ENCODE measurements around the gene ZNF282.
A peak's percentile ranks its signal among the peaks of the same experiment; 100 is the strongest.

The ZNF282 gene

GRCh38 chr7:149191851-149192250, 3.5 kb upstream of the ZNF282 start:
- no peaks in the 10 kb centered on the region for H3K36me3 ChIP-seq (ENCODE audit: control insufficient read depth in 2 of 2, insufficient read depth in 2 of 2, low read length in 2 of 2)
- peaks cover 17 to 19% of the 10 kb centered on the region in 2 donors for H3K4me1 ChIP-seq (ENCODE audit: control insufficient read depth in 2 of 2, insufficient read depth in 2 of 2, low read length in 2 of 2)
- H3K27ac ChIP-seq (ENCODE audit: low read depth in 2 of 2, low read length in 2 of 2): peak overlapping the region; percentile 44 to 72
- no peaks in the 10 kb centered on the region for H3K27me3 ChIP-seq (ENCODE audit: control insufficient read depth in 2 of 2, insufficient read depth in 2 of 2, low read length in 2 of 2)
- H3K9me3 ChIP-seq (ENCODE audit: control insufficient read depth in 2 of 2, low read length in 2 of 2): no peaks in the 10 kb centered on the region
- H3K9ac ChIP-seq (ENCODE audit: low read depth in 1 of 2, low read length in 2 of 2): no peak overlapping the region
- peak overlapping the region; percentile 28 to 34 for H3K4me3 ChIP-seq (ENCODE audit: low read length in 2 of 2)

- Histone ChIP-seq H3K36me3 (ENCODE audit: control insufficient read depth in 2 of 2, insufficient read depth in 2 of 2, low read length in 2 of 2) (peaks cover 13 to 20% of the 10 kb centered on the region in 2 donors), H3K9ac (ENCODE audit: low read depth in 1 of 2, low read length in 2 of 2) (peak overlapping the region; percentile 58 to 85), H3K9me3 (ENCODE audit: control insufficient read depth in 2 of 2, low read length in 2 of 2) (no peaks in the 10 kb centered on the region), H3K4me1 (ENCODE audit: control insufficient read depth in 2 of 2, insufficient read depth in 2 of 2, low read length in 2 of 2) (peaks cover 21 to 22% of the 10 kb centered on the region in 2 donors), H3K27ac (ENCODE audit: low read depth in 2 of 2, low read length in 2 of 2) (peak overlapping the region; percentile 90 to 91), H3K4me3 (ENCODE audit: low read length in 2 of 2) (peak overlapping the region; percentile 82 to 83), H3K27me3 (ENCODE audit: control insufficient read depth in 2 of 2, insufficient read depth in 2 of 2, low read length in 2 of 2) (no peaks in the 10 kb centered on the region)
Observed at GRCh38 chr7:149194799-149195179, 557 bp upstream of the ZNF282 start.

GRCh38 chr7:149196151-149196704, 882 bp downstream of the ZNF282 start:
- H3K4me3 ChIP-seq (ENCODE audit: low read length in 2 of 2): peak overlapping the region; percentile 82 to 83
- no peaks in the 10 kb centered on the region for H3K9me3 ChIP-seq (ENCODE audit: control insufficient read depth in 2 of 2, low read length in 2 of 2)
- peaks cover 18 to 21% of the 10 kb centered on the region in 2 donors for H3K4me1 ChIP-seq (ENCODE audit: control insufficient read depth in 2 of 2, insufficient read depth in 2 of 2, low read length in 2 of 2)
- H3K27ac ChIP-seq (ENCODE audit: low read depth in 2 of 2, low read length in 2 of 2): peak overlapping the region; percentile 67 to 90
- H3K9ac ChIP-seq (ENCODE audit: low read depth in 1 of 2, low read length in 2 of 2): peak overlapping the region; percentile 78 to 85
- H3K36me3 ChIP-seq (ENCODE audit: control insufficient read depth in 2 of 2, insufficient read depth in 2 of 2, low read length in 2 of 2): peaks cover 27 to 31% of the 10 kb centered on the region in 2 donors
- no peaks in the 10 kb centered on the region for H3K27me3 ChIP-seq (ENCODE audit: control insufficient read depth in 2 of 2, insufficient read depth in 2 of 2, low read length in 2 of 2)

- Histone ChIP-seq H3K9me3 (ENCODE audit: control insufficient read depth in 2 of 2, low read length in 2 of 2) (no peaks in the 10 kb centered on the region), H3K4me1 (ENCODE audit: control insufficient read depth in 2 of 2, insufficient read depth in 2 of 2, low read length in 2 of 2) (peaks cover 15 to 17% of the 10 kb centered on the region in 2 donors), H3K27ac (ENCODE audit: low read depth in 2 of 2, low read length in 2 of 2) (peak overlapping the region in 1 of 2 donors; percentile 67), H3K9ac (ENCODE audit: low read depth in 1 of 2, low read length in 2 of 2) (peak overlapping the region; percentile 78 to 85), H3K27me3 (ENCODE audit: control insufficient read depth in 2 of 2, insufficient read depth in 2 of 2, low read length in 2 of 2) (no peaks in the 10 kb centered on the region), H3K4me3 (ENCODE audit: low read length in 2 of 2) (peak overlapping the region; percentile 82 to 83), H3K36me3 (ENCODE audit: control insufficient read depth in 2 of 2, insufficient read depth in 2 of 2, low read length in 2 of 2) (peaks cover 30 to 35% of the 10 kb centered on the region in 2 donors)
Observed at GRCh38 chr7:149196705-149197171, 1.4 kb downstream of the ZNF282 start.

GRCh38 chr7:149197675-149198074, 2.3 kb downstream of the ZNF282 start:
- H3K36me3 ChIP-seq (ENCODE audit: control insufficient read depth in 2 of 2, insufficient read depth in 2 of 2, low read length in 2 of 2): peaks cover 33 to 38% of the 10 kb centered on the region in 2 donors
- H3K9me3 ChIP-seq (ENCODE audit: control insufficient read depth in 2 of 2, low read length in 2 of 2): no peaks in the 10 kb centered on the region
- no peak overlapping the region for H3K9ac ChIP-seq (ENCODE audit: low read depth in 1 of 2, low read length in 2 of 2)
- H3K27me3 ChIP-seq (ENCODE audit: control insufficient read depth in 2 of 2, insufficient read depth in 2 of 2, low read length in 2 of 2): no peaks in the 10 kb centered on the region
- H3K27ac ChIP-seq (ENCODE audit: low read depth in 2 of 2, low read length in 2 of 2): no peak overlapping the region
- no peak overlapping the region for H3K4me3 ChIP-seq (ENCODE audit: low read length in 2 of 2)
- H3K4me1 ChIP-seq (ENCODE audit: control insufficient read depth in 2 of 2, insufficient read depth in 2 of 2, low read length in 2 of 2): peaks cover 15 to 16% of the 10 kb centered on the region in 2 donors

GRCh38 chr7:149198161-149198816, 2.9 kb downstream of the ZNF282 start:
- H3K36me3 ChIP-seq (ENCODE audit: control insufficient read depth in 2 of 2, insufficient read depth in 2 of 2, low read length in 2 of 2): peaks cover 39 to 43% of the 10 kb centered on the region in 2 donors
- no peaks in the 10 kb centered on the region for H3K27me3 ChIP-seq (ENCODE audit: control insufficient read depth in 2 of 2, insufficient read depth in 2 of 2, low read length in 2 of 2)
- no peaks in the 10 kb centered on the region for H3K9me3 ChIP-seq (ENCODE audit: control insufficient read depth in 2 of 2, low read length in 2 of 2)
- H3K4me1 ChIP-seq (ENCODE audit: control insufficient read depth in 2 of 2, insufficient read depth in 2 of 2, low read length in 2 of 2): peaks cover 10 to 16% of the 10 kb centered on the region in 2 donors
- H3K4me3 ChIP-seq (ENCODE audit: low read length in 2 of 2): no peak overlapping the region
- no peak overlapping the region for H3K27ac ChIP-seq (ENCODE audit: low read depth in 2 of 2, low read length in 2 of 2)
- no peak overlapping the region for H3K9ac ChIP-seq (ENCODE audit: low read depth in 1 of 2, low read length in 2 of 2)

- Histone ChIP-seq H3K9me3 (ENCODE audit: control insufficient read depth in 2 of 2, low read length in 2 of 2) (no peaks in the 10 kb centered on the region), H3K36me3 (ENCODE audit: control insufficient read depth in 2 of 2, insufficient read depth in 2 of 2, low read length in 2 of 2) (peaks cover 50 to 52% of the 10 kb centered on the region in 2 donors), H3K4me3 (ENCODE audit: low read length in 2 of 2) (no peak overlapping the region)
Observed at GRCh38 chr7:149199234-149199995, 4.1 kb downstream of the ZNF282 start.

GRCh38 chr7:149202831-149203231, 7.5 kb downstream of the ZNF282 start:
- Histone ChIP-seq H3K27ac (ENCODE audit: low read depth in 2 of 2, low read length in 2 of 2) (no peak overlapping the region), H3K36me3 (ENCODE audit: control insufficient read depth in 2 of 2, insufficient read depth in 2 of 2, low read length in 2 of 2) (peaks cover 66 to 77% of the 10 kb centered on the region in 2 donors)

More at GRCh38 chr7:149199234-149199995, 4.1 kb downstream of the ZNF282 start:
- H3K27ac ChIP-seq (ENCODE audit: low read depth in 2 of 2, low read length in 2 of 2): no peak overlapping the region
- H3K4me1 ChIP-seq (ENCODE audit: control insufficient read depth in 2 of 2, insufficient read depth in 2 of 2, low read length in 2 of 2): peaks cover 10 to 16% of the 10 kb centered on the region in 2 donors
- H3K9ac ChIP-seq (ENCODE audit: low read depth in 1 of 2, low read length in 2 of 2): no peak overlapping the region
- no peaks in the 10 kb centered on the region for H3K27me3 ChIP-seq (ENCODE audit: control insufficient read depth in 2 of 2, insufficient read depth in 2 of 2, low read length in 2 of 2)

GRCh38 chr7:149205690-149206381, 10.5 kb downstream of the ZNF282 start:
- peaks cover 57 to 78% of the 10 kb centered on the region in 2 donors for H3K36me3 ChIP-seq (ENCODE audit: control insufficient read depth in 2 of 2, insufficient read depth in 2 of 2, low read length in 2 of 2)
- no peaks in the 10 kb centered on the region for H3K27me3 ChIP-seq (ENCODE audit: control insufficient read depth in 2 of 2, insufficient read depth in 2 of 2, low read length in 2 of 2)
- peak overlapping the region in 1 of 2 donors; percentile 52 for H3K9ac ChIP-seq (ENCODE audit: low read depth in 1 of 2, low read length in 2 of 2)
- no peak overlapping the region for H3K27ac ChIP-seq (ENCODE audit: low read depth in 2 of 2, low read length in 2 of 2)
- H3K4me1 ChIP-seq (ENCODE audit: control insufficient read depth in 2 of 2, insufficient read depth in 2 of 2, low read length in 2 of 2): peaks cover 0 to 7% of the 10 kb centered on the region in 2 donors
- peak overlapping the region in 1 of 2 donors; percentile 4 for H3K4me3 ChIP-seq (ENCODE audit: low read length in 2 of 2)
- H3K9me3 ChIP-seq (ENCODE audit: control insufficient read depth in 2 of 2, low read length in 2 of 2): no peaks in the 10 kb centered on the region

More at GRCh38 chr7:149202831-149203231, 7.5 kb downstream of the ZNF282 start:
- Histone ChIP-seq H3K9ac (ENCODE audit: low read depth in 1 of 2, low read length in 2 of 2) (no peak overlapping the region), H3K27me3 (ENCODE audit: control insufficient read depth in 2 of 2, insufficient read depth in 2 of 2, low read length in 2 of 2) (no peaks in the 10 kb centered on the region), H3K9me3 (ENCODE audit: control insufficient read depth in 2 of 2, low read length in 2 of 2) (no peaks in the 10 kb centered on the region), H3K4me1 (ENCODE audit: control insufficient read depth in 2 of 2, insufficient read depth in 2 of 2, low read length in 2 of 2) (peaks cover 0 to 7% of the 10 kb centered on the region in 2 donors), H3K4me3 (ENCODE audit: low read length in 2 of 2) (no peak overlapping the region)

Data from mucosa of rectum (tissue), 2 donors.